ENCODE measurements around the gene APC2.
A peak's percentile ranks its signal among the peaks of the same experiment; 100 is the strongest.
"Not testable (repeated sequence)": the region's sequence is repeated elsewhere in the genome, so short reads cannot be mapped to it uniquely, and the experiment has no call there.

The APC2 gene

DNA sequence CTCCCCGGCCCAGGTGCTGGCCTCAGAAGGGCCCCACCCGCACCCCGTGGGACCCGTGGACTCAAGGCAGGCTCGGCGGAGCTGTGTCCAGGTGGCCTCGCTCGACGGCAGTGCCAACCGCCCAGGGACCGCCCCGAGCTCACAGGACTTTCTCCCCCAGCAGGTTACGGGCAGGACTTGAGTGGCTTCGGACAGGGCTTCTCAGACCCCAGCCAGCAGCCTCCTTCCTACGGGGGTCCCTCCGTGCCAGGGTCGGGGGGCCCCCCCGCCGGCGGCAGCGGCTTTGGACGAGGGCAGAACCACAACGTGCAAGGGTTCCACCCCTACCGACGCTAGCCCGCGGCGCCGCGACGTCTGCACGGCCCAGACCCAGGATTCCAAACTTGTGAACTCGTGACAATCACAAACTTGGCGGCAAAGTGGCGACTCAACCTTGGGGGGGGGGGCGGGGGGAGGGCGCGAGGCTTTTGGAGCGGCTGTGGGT lies 15.3 kb upstream of the APC2 start:
- DNase-seq (ENCODE audit: low read depth) = no peak
- TF ChIP-seq, protein P1, sequence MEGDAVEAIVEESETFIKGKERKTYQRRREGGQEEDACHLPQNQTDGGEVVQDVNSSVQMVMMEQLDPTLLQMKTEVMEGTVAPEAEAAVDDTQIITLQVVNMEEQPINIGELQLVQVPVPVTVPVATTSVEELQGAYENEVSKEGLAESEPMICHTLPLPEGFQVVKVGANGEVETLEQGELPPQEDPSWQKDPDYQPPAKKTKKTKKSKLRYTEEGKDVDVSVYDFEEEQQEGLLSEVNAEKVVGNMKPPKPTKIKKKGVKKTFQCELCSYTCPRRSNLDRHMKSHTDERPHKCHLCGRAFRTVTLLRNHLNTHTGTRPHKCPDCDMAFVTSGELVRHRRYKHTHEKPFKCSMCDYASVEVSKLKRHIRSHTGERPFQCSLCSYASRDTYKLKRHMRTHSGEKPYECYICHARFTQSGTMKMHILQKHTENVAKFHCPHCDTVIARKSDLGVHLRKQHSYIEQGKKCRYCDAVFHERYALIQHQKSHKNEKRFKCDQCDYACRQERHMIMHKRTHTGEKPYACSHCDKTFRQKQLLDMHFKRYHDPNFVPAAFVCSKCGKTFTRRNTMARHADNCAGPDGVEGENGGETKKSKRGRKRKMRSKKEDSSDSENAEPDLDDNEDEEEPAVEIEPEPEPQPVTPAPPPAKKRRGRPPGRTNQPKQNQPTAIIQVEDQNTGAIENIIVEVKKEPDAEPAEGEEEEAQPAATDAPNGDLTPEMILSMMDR (IDR thresholded peaks at IDR 0.05; ENCODE audit: control insufficient read depth, insufficient read depth, low read depth, low read length, missing control alignments) = no peak
- no peak overlapping the region for H3K4me3 ChIP-seq (ENCODE audit: control insufficient read depth, low read depth, low read length)

DNA sequence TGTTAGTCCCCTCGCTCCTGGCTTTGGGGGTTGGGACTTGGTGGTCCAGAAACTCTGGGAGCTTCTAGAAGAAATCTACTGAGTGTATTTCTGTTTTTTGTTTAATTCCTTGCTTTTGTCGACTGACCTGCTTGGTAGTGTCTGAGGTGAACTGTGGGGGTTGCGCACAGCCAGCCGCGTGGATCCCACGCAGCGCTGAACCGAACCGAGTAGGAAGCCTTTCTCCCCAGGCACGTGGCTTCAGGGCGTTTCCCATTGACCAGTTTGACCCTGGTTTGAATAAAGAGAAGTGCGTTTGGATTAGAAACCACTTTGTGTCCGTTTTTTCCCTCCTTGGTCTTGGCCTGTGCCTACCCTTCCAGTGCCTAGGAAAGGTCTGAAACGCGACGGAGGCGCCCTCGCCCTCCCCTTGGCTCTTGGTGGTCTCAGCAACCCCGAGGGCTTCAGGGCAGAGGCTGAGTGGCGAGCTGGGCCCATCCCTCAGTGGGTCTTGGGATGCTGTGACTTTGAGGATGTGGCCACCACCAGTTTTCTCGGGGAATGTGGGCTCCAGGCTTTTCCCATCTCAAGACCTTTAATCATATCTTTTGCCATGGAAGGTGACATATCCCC lies 14.4 kb upstream of the APC2 start:
- DNase-seq (ENCODE audit: low read depth) = no peak
- H3K4me3 ChIP-seq (ENCODE audit: control insufficient read depth, low read depth, low read length) = no peak overlapping the region
- TF ChIP-seq, protein P1 (IDR thresholded peaks at IDR 0.05; ENCODE audit: control insufficient read depth, insufficient read depth, low read depth, low read length, missing control alignments) = no peak

DNA sequence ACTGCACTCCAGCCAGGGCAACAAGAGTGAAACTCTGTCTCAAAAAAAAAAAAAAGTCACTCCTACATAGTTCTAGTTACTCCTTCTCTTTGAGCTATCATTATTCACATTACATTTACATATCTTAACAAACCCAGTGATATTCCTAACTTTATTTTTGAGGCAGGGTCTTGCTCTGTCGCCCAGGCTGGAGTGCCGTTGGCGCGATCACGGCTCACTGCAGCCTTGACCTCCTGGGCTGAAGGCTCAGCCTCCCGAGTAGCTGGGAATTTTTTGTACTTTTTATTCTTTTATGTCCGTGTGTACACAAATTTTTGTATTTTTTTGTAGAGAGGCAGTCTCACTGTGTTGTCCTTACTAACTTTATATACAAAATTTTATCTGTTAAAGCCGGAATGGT lies 12.3 kb upstream of the APC2 start:
- TF ChIP-seq, protein P1 (IDR thresholded peaks at IDR 0.05; ENCODE audit: control insufficient read depth, insufficient read depth, low read depth, low read length, missing control alignments) = no peak
- no peak overlapping the region for H3K4me3 ChIP-seq (ENCODE audit: control insufficient read depth, low read depth, low read length)
- no peak for DNase-seq (ENCODE audit: low read depth)

DNA sequence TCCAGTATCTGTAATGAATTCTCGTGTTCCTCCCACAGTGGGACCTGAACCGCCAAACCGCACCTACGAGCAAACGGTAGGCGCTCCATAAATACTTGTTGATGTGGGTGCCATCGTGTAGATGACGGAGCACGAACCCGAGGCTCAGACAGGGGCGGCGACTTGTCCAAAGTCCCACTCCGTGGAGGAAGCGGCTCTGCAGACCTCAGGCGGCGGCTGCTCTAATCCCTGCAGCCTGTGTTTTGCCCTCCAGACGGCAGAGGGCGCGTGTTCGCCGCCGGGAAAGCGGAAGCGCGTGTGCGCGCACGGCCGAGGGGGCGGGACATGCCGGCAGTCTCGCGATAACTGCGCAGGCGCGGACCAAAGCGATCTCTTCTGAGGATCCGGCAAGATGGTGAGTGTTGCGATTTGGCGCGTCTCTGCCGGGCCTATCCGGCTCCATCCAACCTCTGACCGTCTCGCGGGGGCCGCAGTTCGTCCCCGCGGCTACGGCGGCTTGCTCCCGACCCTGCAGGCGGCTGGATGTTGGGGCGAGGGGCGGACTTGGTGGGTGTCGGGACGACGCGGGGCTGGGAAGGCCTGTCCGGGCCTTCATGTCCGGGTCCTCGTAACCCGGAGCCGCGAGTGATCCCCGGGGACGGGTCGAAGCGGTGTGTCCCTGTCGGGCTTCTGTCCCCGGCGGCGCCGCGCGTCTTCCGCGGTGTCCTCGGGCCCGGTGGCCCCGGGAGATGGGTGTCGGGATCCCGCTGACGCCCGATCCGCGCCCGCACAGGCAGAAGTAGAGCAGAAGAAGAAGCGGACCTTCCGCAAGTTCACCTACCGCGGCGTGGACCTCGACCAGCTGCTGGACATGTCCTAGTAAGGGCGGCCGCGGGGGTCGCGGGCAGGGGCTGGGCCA lies 11.6 kb upstream of the APC2 start, which contains the start of gene RPS15:
Gene RPS15, plus strand, starts transcription at position 362 of the 898 bp plus-strand sequence. Its CDS starts 30 bp downstream, at position 392.
- peak; percentile 80 for DNase-seq (ENCODE audit: low read depth)
- TF ChIP-seq, protein P1 (IDR thresholded peaks at IDR 0.05; ENCODE audit: control insufficient read depth, insufficient read depth, low read depth, low read length, missing control alignments) = peak; percentile 94
- peak within 1 kb of the TSS; percentile 92 for H3K4me3 ChIP-seq (ENCODE audit: control insufficient read depth, low read depth, low read length)

DNA sequence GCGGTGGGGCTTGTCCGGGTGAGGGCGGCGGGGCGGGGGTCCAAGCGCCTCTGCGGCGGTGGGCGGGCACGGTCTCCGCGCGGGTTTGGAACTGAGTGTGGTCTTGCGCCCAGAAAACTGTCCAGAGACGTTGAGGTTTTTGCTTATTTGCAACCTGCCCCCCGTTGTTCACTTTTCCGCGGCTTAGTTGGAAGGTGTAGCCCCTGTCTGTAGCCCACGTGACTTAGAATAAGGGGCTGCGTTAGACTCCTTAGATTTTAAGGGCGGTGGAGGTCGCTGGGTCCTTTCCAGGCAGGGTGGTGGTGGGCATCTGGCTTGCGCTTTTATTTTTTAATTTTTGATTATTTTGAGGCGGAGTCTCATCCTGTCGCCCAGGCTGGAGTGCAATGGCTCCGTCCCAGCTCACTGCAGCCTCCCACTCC lies 11.0 kb upstream of the APC2 start:
- no peak for DNase-seq (ENCODE audit: low read depth)
- peak overlapping the region; percentile 92 for H3K4me3 ChIP-seq (ENCODE audit: control insufficient read depth, low read depth, low read length)
- TF ChIP-seq, protein P1 (IDR thresholded peaks at IDR 0.05; ENCODE audit: control insufficient read depth, insufficient read depth, low read depth, low read length, missing control alignments) = no peak

DNA sequence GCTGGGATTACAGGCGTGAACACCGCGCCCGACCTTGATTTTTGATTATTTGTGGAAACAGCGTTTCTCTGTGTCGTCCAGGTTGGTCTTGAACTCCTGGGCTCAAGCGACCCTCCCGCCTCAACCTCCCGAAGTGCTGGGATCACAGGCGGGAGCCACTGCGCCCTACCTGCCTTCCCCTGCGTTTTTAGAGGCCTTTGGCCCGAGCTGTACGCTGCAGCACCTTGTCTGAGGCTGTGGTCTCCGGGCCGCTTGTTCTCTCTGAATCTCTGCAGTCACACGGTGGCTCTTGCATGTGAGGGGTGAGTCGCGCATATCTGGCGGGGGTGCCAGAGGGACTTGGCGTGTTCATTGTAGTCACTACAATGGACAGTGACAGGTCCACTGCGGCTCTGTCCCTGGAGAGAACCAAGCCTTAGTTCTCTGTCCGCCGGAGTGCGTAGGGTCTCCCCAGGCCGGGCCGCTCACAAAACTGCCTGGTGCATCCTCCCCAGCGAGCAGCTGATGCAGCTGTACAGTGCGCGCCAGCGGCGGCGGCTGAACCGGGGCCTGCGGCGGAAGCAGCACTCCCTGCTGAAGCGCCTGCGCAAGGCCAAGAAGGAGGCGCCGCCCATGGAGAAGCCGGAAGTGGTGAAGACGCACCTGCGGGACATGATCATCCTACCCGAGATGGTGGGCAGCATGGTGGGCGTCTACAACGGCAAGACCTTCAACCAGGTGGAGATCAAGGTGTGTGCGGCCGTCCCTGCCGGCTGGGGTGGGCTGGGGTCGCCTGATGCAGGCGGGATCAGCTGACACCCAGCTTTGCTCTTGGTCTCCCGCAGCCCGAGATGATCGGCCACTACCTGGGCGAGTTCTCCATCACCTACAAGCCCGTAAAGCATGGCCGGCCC lies 10.2 kb upstream of the APC2 start:
- peak overlapping the region; percentile 92 for H3K4me3 ChIP-seq (ENCODE audit: control insufficient read depth, low read depth, low read length)
- not testable (repeated sequence) for DNase-seq (ENCODE audit: low read depth)
